ENCODE results near the gene COLGALT1. TPM values are rescaled to one million over a fixed set of nuclear protein-coding genes. Genes with fewer than 3 reads are reported as not detected.

The COLGALT1 gene
- total and polyA plus RNA-seq, 2 experiments from 2014 or later: 18.2 to 63.4 TPM

DNA sequence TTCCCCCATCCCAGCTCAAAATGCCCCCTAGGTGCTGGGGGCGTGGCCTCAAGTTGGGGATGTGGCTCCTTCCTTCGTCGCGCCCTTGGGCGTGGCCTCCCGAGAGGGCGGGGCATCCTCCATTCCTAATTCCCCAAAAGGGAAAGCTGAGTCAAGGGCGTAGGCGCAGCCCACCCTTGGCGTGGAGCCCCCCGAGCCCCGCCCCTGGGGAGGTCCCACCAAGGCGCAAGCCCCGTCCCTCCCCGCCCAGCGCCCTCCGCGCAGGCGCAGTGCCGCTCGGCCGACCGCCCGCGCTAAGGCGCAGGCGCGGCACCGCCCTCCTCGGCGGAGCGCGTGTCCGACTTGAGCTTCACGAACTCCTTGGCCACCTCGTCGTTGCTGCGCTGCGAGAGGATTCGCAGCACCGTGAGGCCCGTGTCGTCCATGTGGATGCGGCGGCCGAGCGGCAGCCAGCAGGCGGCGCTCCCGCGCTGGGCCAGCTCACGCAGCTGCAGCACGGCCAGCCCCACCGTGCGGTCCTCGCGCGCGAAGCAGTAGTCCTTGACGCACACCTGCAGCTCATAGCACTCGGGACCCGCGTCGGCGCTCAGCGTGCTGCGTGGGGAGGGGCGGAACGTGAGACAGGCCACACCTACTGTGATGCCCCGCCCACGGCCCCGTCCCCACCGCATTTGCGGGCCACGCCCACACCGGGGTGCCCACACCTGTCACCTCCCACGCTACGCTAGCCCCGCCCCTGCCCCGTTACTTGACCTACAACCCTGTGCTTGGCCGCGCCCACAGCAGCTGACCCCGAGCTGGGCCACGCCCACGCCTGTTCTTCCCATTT lies 50.5 kb downstream of the COLGALT1 start:
- TF ChIP-seq CREB1 (CRISPR knock-in tag; IDR thresholded peaks at IDR 0.05; ENCODE audit: low read depth) (peak; percentile 78), POLR2AphosphoS5 (IDR thresholded peaks at IDR 0.05; ENCODE audit: low read depth) (peak; percentile 70)
- TF ChIP-seq, protein P1, sequence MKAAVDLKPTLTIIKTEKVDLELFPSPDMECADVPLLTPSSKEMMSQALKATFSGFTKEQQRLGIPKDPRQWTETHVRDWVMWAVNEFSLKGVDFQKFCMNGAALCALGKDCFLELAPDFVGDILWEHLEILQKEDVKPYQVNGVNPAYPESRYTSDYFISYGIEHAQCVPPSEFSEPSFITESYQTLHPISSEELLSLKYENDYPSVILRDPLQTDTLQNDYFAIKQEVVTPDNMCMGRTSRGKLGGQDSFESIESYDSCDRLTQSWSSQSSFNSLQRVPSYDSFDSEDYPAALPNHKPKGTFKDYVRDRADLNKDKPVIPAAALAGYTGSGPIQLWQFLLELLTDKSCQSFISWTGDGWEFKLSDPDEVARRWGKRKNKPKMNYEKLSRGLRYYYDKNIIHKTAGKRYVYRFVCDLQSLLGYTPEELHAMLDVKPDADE (IDR thresholded peaks at IDR 0.05): no peak
- TF ChIP-seq, protein P2, sequence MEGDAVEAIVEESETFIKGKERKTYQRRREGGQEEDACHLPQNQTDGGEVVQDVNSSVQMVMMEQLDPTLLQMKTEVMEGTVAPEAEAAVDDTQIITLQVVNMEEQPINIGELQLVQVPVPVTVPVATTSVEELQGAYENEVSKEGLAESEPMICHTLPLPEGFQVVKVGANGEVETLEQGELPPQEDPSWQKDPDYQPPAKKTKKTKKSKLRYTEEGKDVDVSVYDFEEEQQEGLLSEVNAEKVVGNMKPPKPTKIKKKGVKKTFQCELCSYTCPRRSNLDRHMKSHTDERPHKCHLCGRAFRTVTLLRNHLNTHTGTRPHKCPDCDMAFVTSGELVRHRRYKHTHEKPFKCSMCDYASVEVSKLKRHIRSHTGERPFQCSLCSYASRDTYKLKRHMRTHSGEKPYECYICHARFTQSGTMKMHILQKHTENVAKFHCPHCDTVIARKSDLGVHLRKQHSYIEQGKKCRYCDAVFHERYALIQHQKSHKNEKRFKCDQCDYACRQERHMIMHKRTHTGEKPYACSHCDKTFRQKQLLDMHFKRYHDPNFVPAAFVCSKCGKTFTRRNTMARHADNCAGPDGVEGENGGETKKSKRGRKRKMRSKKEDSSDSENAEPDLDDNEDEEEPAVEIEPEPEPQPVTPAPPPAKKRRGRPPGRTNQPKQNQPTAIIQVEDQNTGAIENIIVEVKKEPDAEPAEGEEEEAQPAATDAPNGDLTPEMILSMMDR (conservative IDR thresholded peaks at IDR 0.05; ENCODE audit: low read depth in 2 of 2): peak; percentile 45 to 69
- DNase-seq (ENCODE audit: low spot score) (peak; percentile 97), ATAC-seq (peak; percentile 77)
- Mint-ChIP-seq H3K4me1 (peaks cover 20% of the 10 kb centered on the region), H3K27me3 (ENCODE audit: insufficient read depth, low read depth, poor library complexity) (peaks cover 31% of the 10 kb centered on the region), H3K9me3 (peaks cover 4% of the 10 kb centered on the region; the same call in 2 of the 3 replicates), H3K4me3 (peak overlapping the region; percentile 70), H3K36me3 (ENCODE audit: low read depth) (peaks cover 28% of the 10 kb centered on the region), H3K27ac (peak overlapping the region; percentile 63; the same call in 1 of the 2 replicates)
- Histone ChIP-seq H3K9me2 (ENCODE audit: insufficient read depth) (no peaks in the 10 kb centered on the region), H4K20me1 (replicated peaks; ENCODE audit: insufficient read depth) (no peaks in the 10 kb centered on the region), H3K36me3 (ENCODE audit: insufficient read depth) (no peaks in the 10 kb centered on the region; the same call in 1 of the 2 replicates), H3K79me2 (replicated peaks; ENCODE audit: insufficient read depth) (no peaks in the 10 kb centered on the region), H3K4me3 (peak overlapping the region; percentile 56), H2AFZ (no peak overlapping the region), H3K4me2 (peak overlapping the region; percentile 75), H3F3A (replicated peaks; ENCODE audit: low read depth) (peaks cover 11% of the 10 kb centered on the region), H3K4me1 (ENCODE audit: insufficient read depth) (peaks cover 11% of the 10 kb centered on the region; the same call in 1 of the 2 replicates), H3K27me3 (ENCODE audit: insufficient read depth) (0 out of 2 replicates have a peak, but pooled peaks cover 2% of the 10 kb centered on the region), H3K27ac (ENCODE audit: low read depth) (peak overlapping the region; percentile 88; the same call in 1 of the 2 replicates)

- Mint-ChIP-seq H3K27me3 (ENCODE audit: insufficient read depth, low read depth, poor library complexity) (peaks cover 26% of the 10 kb centered on the region), H3K36me3 (ENCODE audit: low read depth) (peaks cover 28% of the 10 kb centered on the region), H3K27ac (peak overlapping the region; percentile 72; the same call in 1 of the 2 replicates), H3K4me1 (peaks cover 13% of the 10 kb centered on the region), H3K9me3 (peaks cover 4% of the 10 kb centered on the region; the same call in 2 of the 3 replicates), H3K4me3 (peak overlapping the region; percentile 70)
- no peaks in the 10 kb centered on the region for H3K27me3 ChIP-seq (ENCODE audit: insufficient read depth)
- H2AFZ ChIP-seq: no peak overlapping the region
- peaks cover 11% of the 10 kb centered on the region for H3F3A ChIP-seq (replicated peaks; ENCODE audit: low read depth)
- peak overlapping the region; percentile 88 for H3K27ac ChIP-seq (ENCODE audit: low read depth)
- H3K4me1 ChIP-seq (ENCODE audit: insufficient read depth): peaks cover 7% of the 10 kb centered on the region; the same call in 1 of the 2 replicates
- peak overlapping the region; percentile 56 for H3K4me3 ChIP-seq
- H3K4me2 ChIP-seq: peak overlapping the region; percentile 75
- peak; percentile 61 for ATAC-seq
- H3K9me2 ChIP-seq (ENCODE audit: insufficient read depth): no peaks in the 10 kb centered on the region
- H4K20me1 ChIP-seq (replicated peaks; ENCODE audit: insufficient read depth): no peaks in the 10 kb centered on the region
- peak; percentile 67 for DNase-seq (ENCODE audit: low spot score)
- H3K36me3 ChIP-seq (ENCODE audit: insufficient read depth): no peaks in the 10 kb centered on the region; the same call in 1 of the 2 replicates
- no peaks in the 10 kb centered on the region for H3K79me2 ChIP-seq (replicated peaks; ENCODE audit: insufficient read depth)
- TF ChIP-seq, protein P1 (IDR thresholded peaks at IDR 0.05): no peak
- TF ChIP-seq NANOG (IDR thresholded peaks at IDR 0.05; ENCODE audit: borderline replicate concordance): no peak
- no peak for TF ChIP-seq CREB1 (CRISPR knock-in tag; IDR thresholded peaks at IDR 0.05; ENCODE audit: low read depth)
- TF ChIP-seq POLR2AphosphoS5 (IDR thresholded peaks at IDR 0.05; ENCODE audit: low read depth): no peak
- no peak for TF ChIP-seq EZH2 (IDR thresholded peaks at IDR 0.05; ENCODE audit: low read depth, unreplicated experiment)
- no peak for TF ChIP-seq ZNF462 (CRISPR knock-in tag; IDR thresholded peaks at IDR 0.05)
These were observed 51.2 kb downstream of the COLGALT1 start for GRCh38 chr19:17606590-17607185.
